HEK293 (cell line): ENCODE results near the gene BCAP31.

Source experiments
- CTCF ChIA-PET: fragments of 350-600 bp; formaldehyde crosslinking; extraction: SDS; loops from one replicate; lab custom pipeline; 2021; ENCODE audit warnings: antibody characterized with exemption; lab: Yijun Ruan, JAX
- POLR2A ChIA-PET: fragments of 300-600 bp; formaldehyde crosslinking; extraction: SDS; loops from one replicate; lab custom pipeline; 2020; ENCODE audit warnings: antibody characterized with exemption, inconsistent platforms; lab: Yijun Ruan, JAX
- H3K27ac ChIP-seq: fragments of 200-500 bp; sonication (Bioruptor generic); 2 replicates; pipeline ENCODE4 v1.5.1; 2014; ENCODE audit warnings: low read depth, low read length, control low read depth, inconsistent platforms; ENCODE audit errors: extremely low read depth
- H3K36me3 ChIP-seq, 2 experiments: fragments of 200-500 bp in 1 of 2; sonication (Bioruptor generic) in 1 of 2; 1 replicate in 1 of 2; 2 replicates in 1 of 2; pipeline ENCODE4 v1.5.1; 2014 to 2017; ENCODE audit warnings: inconsistent platforms in 2 of 2, low read length in 2 of 2; ENCODE audit not compliant: control insufficient read depth in 2 of 2, insufficient read depth in 1 of 2
- H3K4me1 ChIP-seq: fragments of 200-500 bp; sonication (Bioruptor generic); 2 replicates; pipeline ENCODE4 v1.5.1; 2014; ENCODE audit warnings: mild to moderate bottlenecking, low read length, inconsistent platforms; ENCODE audit not compliant: control insufficient read depth, insufficient read depth
- H3K4me3 ChIP-seq: 2 replicates; pipeline ENCODE4 v1.5.1; 2011; ENCODE audit warnings: low read depth, mild to moderate bottlenecking, control low read depth, low read length, moderate library complexity
- H3K9me3 ChIP-seq: fragments of 200-500 bp; sonication (Bioruptor generic); 2 replicates; pipeline ENCODE4 v1.5.1; 2014; ENCODE audit warnings: low read depth, low read length, inconsistent platforms; ENCODE audit not compliant: control insufficient read depth, insufficient read depth
- GLIS1 ChIP-seq: fragments of 450-650 bp; formaldehyde crosslinking; IDR thresholded peaks from 2 replicates; pipeline ENCODE4 v1.5.1; 2016; ENCODE audit warnings: missing biosample characterization, missing genetic modification characterization
- GLIS2 ChIP-seq: fragments of 450-650 bp; formaldehyde crosslinking; IDR thresholded peaks from 2 replicates; pipeline ENCODE4 v1.5.1; 2016; ENCODE audit warnings: missing biosample characterization, missing genetic modification characterization
- SCRT2 ChIP-seq: fragments of 450-650 bp; formaldehyde crosslinking; IDR thresholded peaks from 2 replicates; pipeline ENCODE4 v1.5.1; 2016; ENCODE audit warnings: missing biosample characterization, missing genetic modification characterization
- TCF7L2 ChIP-seq: IDR thresholded peaks from 2 replicates; pipeline ENCODE4 v1.6.1; 2011; ENCODE audit warnings: low read depth, mild to moderate bottlenecking, inconsistent platforms, low read length, moderate library complexity, borderline replicate concordance
- ZFP3 ChIP-seq: fragments of 450-650 bp; formaldehyde crosslinking; IDR thresholded peaks from 2 replicates; pipeline ENCODE4 v1.5.1; 2016; ENCODE audit warnings: low read depth, missing biosample characterization, missing genetic modification characterization
- ZNF10 ChIP-seq: fragments of 450-650 bp; formaldehyde crosslinking; IDR thresholded peaks from 2 replicates; pipeline ENCODE4 v1.5.1; 2017; ENCODE audit warnings: missing biosample characterization, missing genetic modification characterization
- ZNF16 ChIP-seq: fragments of 450-650 bp; formaldehyde crosslinking; IDR thresholded peaks from 2 replicates; pipeline ENCODE4 v1.5.1; 2016; ENCODE audit warnings: low read depth, missing biosample characterization, missing genetic modification characterization
- ZNF2 ChIP-seq: fragments of 450-650 bp; formaldehyde crosslinking; IDR thresholded peaks from 2 replicates; pipeline ENCODE4 v1.5.1; 2016; ENCODE audit warnings: missing biosample characterization, missing genetic modification characterization
- ZNF223 ChIP-seq: fragments of 450-650 bp; formaldehyde crosslinking; IDR thresholded peaks from 2 replicates; pipeline ENCODE4 v1.5.1; 2016; ENCODE audit warnings: missing biosample characterization, missing genetic modification characterization
- ZNF292 ChIP-seq: fragments of 450-650 bp; formaldehyde crosslinking; IDR thresholded peaks from 2 replicates; pipeline ENCODE4 v1.5.1; 2016; ENCODE audit warnings: low read depth, missing biosample characterization, missing genetic modification characterization, borderline replicate concordance
- ZNF341 ChIP-seq: fragments of 450-650 bp; formaldehyde crosslinking; IDR thresholded peaks from 2 replicates; pipeline ENCODE4; 2016; ENCODE audit warnings: low read depth, missing biosample characterization, missing genetic modification characterization
- ZNF521 ChIP-seq: fragments of 450-650 bp; formaldehyde crosslinking; IDR thresholded peaks from 2 replicates; pipeline ENCODE4 v1.5.1; 2017; ENCODE audit warnings: missing biosample characterization, mild to moderate bottlenecking, missing genetic modification characterization
- ZNF544 ChIP-seq: fragments of 450-650 bp; formaldehyde crosslinking; IDR thresholded peaks from 2 replicates; pipeline ENCODE4 v1.5.0; 2017; ENCODE audit warnings: missing biosample characterization, missing genetic modification characterization
- ZNF548 ChIP-seq: fragments of 450-650 bp; formaldehyde crosslinking; IDR thresholded peaks from 2 replicates; pipeline ENCODE4 v1.5.1; 2016; ENCODE audit warnings: missing biosample characterization, missing genetic modification characterization
- ZNF555 ChIP-seq: fragments of 450-650 bp; formaldehyde crosslinking; conservative IDR thresholded peaks from 2 replicates; pipeline ENCODE4 v1.5.1; 2017; ENCODE audit warnings: missing biosample characterization, mild to moderate bottlenecking, missing genetic modification characterization, inconsistent platforms
- ZNF561 ChIP-seq: fragments of 450-650 bp; IDR thresholded peaks from 2 replicates; pipeline ENCODE4 v1.5.1; 2018; ENCODE audit warnings: missing biosample characterization, missing genetic modification characterization, borderline replicate concordance
- ZNF626 ChIP-seq: fragments of 450-650 bp; sonication (Bioruptor Pico); formaldehyde crosslinking; IDR thresholded peaks from 2 replicates; pipeline ENCODE4 v1.5.1; 2018; ENCODE audit warnings: missing biosample characterization, missing genetic modification characterization, inconsistent platforms
- ZNF629 ChIP-seq: fragments of 450-650 bp; formaldehyde crosslinking; IDR thresholded peaks from 2 replicates; pipeline ENCODE4 v1.5.1; 2017; ENCODE audit warnings: missing biosample characterization, missing genetic modification characterization
- ZNF654 ChIP-seq: fragments of 450-650 bp; formaldehyde crosslinking; IDR thresholded peaks from 2 replicates; pipeline ENCODE4 v1.5.1; 2016; ENCODE audit warnings: low read depth, missing biosample characterization, missing genetic modification characterization
- ZNF670 ChIP-seq: fragments of 450-650 bp; formaldehyde crosslinking; IDR thresholded peaks from 2 replicates; pipeline ENCODE4 v1.5.1; 2016; ENCODE audit warnings: missing biosample characterization, missing genetic modification characterization, low read depth
- ZXDB ChIP-seq: fragments of 450-650 bp; formaldehyde crosslinking; IDR thresholded peaks from 2 replicates; pipeline ENCODE4 v1.5.1; 2016; ENCODE audit warnings: missing biosample characterization, missing genetic modification characterization
- TF ChIP-seq, protein P1 (sequence below): fragments of 450-650 bp; formaldehyde crosslinking; IDR thresholded peaks from 2 replicates; pipeline ENCODE4 v1.5.1; 2016; ENCODE audit warnings: missing biosample characterization, missing genetic modification characterization
- TF ChIP-seq, protein P2 (sequence below): fragments of 450-650 bp; formaldehyde crosslinking; IDR thresholded peaks from 2 replicates; pipeline ENCODE4 v1.5.1; 2016; ENCODE audit warnings: missing biosample characterization, missing genetic modification characterization
- TF ChIP-seq, protein P3 (sequence below): fragments of 450-650 bp; formaldehyde crosslinking; IDR thresholded peaks from 2 replicates; pipeline ENCODE4 v1.5.1; 2016; ENCODE audit warnings: missing biosample characterization, missing genetic modification characterization
- TF ChIP-seq, protein P4 (sequence below): fragments of 450-650 bp; formaldehyde crosslinking; IDR thresholded peaks from 2 replicates; pipeline ENCODE4 v1.5.1; 2016; ENCODE audit warnings: missing biosample characterization, missing genetic modification characterization

Gene BCAP31

DNA sequence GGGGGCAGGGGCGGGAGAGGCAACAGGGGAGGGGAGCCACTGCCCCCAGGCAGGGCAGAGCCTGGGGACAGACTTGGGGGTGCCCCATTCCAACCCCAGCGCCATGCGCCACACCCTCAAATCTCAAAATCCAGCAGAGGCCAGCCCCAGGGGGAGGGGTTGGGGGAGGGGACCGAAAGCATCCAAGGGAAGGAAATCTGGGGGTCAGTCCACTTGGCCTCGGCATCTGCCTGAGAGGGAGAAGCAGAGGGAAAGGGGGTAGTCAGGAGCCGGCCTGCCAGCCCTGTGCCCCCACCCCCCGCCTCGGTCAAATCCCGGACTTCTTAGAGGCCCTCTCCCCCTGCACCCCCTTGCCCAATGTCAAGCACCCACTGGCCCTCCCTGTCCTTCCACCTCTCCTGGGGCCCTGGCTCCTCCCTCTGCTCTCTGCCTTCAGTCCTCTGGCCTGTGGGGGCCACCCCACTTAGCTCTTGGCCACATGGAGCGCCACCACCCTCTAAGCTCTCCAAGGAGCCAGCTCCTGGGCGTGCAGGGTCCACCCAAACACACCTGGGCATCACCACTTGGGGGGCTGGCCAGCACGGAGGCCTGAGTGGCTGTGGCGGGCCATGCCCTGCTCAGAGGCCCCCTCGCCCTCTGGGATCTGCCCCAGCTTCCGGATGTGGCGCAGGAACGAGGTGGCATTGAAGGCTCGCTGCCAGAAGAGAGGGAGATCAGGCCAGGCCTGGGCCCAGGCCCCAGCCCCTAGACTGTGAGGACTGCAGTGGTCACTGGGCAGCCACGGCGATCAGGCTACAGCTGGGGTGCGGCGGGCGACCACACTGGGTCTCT, 54.1 kb downstream of the BCAP31 start:
- no peak overlapping the region for H3K27ac ChIP-seq
- CTCF ChIA-PET: interaction anchor here (0.6 to 5.2 kb wide), 23 partner anchors 9 to 706 kb away, joined by 3 to 63 read pairs (median 6); partner anchors contain the start of gene SLC6A8
- no peaks in the 10 kb centered on the region for H3K36me3 ChIP-seq
- POLR2A ChIA-PET: no interaction called here
- H3K9me3 ChIP-seq: no peaks in the 10 kb centered on the region
- TF ChIP-seq, protein P1, sequence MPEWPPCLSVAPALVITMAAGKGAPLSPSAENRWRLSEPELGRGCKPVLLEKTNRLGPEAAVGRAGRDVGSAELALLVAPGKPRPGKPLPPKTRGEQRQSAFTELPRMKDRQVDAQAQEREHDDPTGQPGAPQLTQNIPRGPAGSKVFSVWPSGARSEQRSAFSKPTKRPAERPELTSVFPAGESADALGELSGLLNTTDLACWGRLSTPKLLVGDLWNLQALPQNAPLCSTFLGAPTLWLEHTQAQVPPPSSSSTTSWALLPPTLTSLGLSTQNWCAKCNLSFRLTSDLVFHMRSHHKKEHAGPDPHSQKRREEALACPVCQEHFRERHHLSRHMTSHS (tag by site-specific recombination): no peak
- TF ChIP-seq ZNF561 (tag by site-specific recombination): no peak
- TF ChIP-seq ZNF555 (tag by site-specific recombination): no peak
- peak; percentile 74 for TF ChIP-seq GLIS1
- no peak for TF ChIP-seq ZNF341
- TF ChIP-seq, protein P2, sequence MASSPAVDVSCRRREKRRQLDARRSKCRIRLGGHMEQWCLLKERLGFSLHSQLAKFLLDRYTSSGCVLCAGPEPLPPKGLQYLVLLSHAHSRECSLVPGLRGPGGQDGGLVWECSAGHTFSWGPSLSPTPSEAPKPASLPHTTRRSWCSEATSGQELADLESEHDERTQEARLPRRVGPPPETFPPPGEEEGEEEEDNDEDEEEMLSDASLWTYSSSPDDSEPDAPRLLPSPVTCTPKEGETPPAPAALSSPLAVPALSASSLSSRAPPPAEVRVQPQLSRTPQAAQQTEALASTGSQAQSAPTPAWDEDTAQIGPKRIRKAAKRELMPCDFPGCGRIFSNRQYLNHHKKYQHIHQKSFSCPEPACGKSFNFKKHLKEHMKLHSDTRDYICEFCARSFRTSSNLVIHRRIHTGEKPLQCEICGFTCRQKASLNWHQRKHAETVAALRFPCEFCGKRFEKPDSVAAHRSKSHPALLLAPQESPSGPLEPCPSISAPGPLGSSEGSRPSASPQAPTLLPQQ (tag by site-specific recombination): no peak
- no peak for TF ChIP-seq ZNF223 (tag by site-specific recombination)
- no peak for TF ChIP-seq ZNF16 (tag by site-specific recombination)
- peak; percentile 18; the same call in 1 of the 2 replicates for TF ChIP-seq GLIS2 (tag by site-specific recombination)
- H3K4me3 ChIP-seq: no peak overlapping the region
- H3K4me1 ChIP-seq: no peaks in the 10 kb centered on the region

DNA sequence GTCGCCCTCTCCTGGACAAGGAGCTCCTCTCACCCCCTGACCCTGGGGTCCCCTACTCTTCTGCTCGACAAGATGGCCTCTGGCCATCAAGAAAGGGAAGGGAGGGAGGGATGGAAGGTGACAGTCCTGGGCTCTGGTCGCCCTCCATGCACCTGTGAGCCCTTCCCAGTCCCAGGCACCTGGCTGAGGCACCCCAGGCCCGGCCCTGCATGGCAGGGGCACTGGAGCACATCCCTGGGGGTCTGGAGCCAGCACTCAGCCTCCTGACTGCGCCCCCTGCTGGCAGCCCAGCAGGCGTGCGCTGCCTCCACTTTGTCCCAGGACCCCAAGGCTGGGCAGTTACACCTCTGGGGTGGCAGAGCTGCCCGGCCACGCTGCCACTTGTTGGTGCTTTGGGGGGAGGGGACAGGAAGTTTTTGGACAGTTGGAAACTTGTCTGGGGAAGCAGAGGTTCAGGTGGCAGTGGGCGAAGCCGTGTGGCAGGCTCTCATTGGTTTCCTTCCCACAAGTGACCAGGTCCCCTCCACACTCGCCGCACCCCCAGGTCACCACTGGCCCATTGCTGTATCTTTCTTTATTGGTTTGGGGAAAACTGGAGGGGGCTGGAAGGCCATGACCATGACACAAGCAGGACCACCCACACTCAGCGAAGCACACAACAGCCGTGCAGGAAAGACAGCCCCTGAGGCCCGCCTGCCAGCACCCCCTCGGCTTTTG, 54.9 kb downstream of the BCAP31 start:
- Histone ChIP-seq H3K4me3 (no peak overlapping the region), H3K27ac (no peak overlapping the region), H3K4me1 (no peaks in the 10 kb centered on the region), H3K9me3 (no peaks in the 10 kb centered on the region), H3K36me3 (no peaks in the 10 kb centered on the region)
- CTCF ChIA-PET: interaction anchor here (0.6 to 5.2 kb wide), 39 partner anchors 8 to 744 kb away, joined by 3 to 63 read pairs (median 5); partner anchors contain the start of gene SLC6A8
- POLR2A ChIA-PET: interaction anchor here (0.5 to 0.6 kb wide), 2 partner anchors 18 to 113 kb away, joined by 3 read pairs; no protein-coding TSS in a partner anchor
- no peak for TF ChIP-seq ZNF10 (tag by site-specific recombination)
- TF ChIP-seq ZNF654 (tag by site-specific recombination): peak; percentile 25
- 0 out of 2 replicates have a peak, but pooled peaks have one; percentile 23 for TF ChIP-seq ZNF548 (tag by site-specific recombination)
- no peak for TF ChIP-seq ZFP3 (tag by site-specific recombination)
- TF ChIP-seq SCRT2: peak; percentile 19; the same call in 1 of the 2 replicates
- TF ChIP-seq, protein P3, sequence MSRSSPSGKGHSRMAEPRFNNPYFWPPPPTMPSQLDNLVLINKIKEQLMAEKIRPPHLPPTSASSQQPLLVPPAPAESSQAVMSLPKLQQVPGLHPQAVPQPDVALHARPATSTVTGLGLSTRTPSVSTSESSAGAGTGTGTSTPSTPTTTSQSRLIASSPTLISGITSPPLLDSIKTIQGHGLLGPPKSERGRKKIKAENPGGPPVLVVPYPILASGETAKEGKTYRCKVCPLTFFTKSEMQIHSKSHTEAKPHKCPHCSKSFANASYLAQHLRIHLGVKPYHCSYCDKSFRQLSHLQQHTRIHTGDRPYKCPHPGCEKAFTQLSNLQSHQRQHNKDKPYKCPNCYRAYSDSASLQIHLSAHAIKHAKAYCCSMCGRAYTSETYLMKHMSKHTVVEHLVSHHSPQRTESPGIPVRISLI (tag by site-specific recombination): no peak
- TF ChIP-seq ZNF629 (tag by site-specific recombination): no peak
- peak; percentile 73 for TF ChIP-seq ZNF2 (tag by site-specific recombination)
- TF ChIP-seq ZNF521 (tag by site-specific recombination): no peak
- TF ChIP-seq ZNF626 (tag by site-specific recombination): no peak
- no peak for TF ChIP-seq ZNF544 (tag by site-specific recombination)
- TF ChIP-seq ZNF292 (tag by site-specific recombination): no peak
- no peak for TF ChIP-seq ZNF670 (tag by site-specific recombination)
- no peak for TF ChIP-seq ZXDB (tag by site-specific recombination)
- no peak for TF ChIP-seq TCF7L2
- TF ChIP-seq, protein P4, sequence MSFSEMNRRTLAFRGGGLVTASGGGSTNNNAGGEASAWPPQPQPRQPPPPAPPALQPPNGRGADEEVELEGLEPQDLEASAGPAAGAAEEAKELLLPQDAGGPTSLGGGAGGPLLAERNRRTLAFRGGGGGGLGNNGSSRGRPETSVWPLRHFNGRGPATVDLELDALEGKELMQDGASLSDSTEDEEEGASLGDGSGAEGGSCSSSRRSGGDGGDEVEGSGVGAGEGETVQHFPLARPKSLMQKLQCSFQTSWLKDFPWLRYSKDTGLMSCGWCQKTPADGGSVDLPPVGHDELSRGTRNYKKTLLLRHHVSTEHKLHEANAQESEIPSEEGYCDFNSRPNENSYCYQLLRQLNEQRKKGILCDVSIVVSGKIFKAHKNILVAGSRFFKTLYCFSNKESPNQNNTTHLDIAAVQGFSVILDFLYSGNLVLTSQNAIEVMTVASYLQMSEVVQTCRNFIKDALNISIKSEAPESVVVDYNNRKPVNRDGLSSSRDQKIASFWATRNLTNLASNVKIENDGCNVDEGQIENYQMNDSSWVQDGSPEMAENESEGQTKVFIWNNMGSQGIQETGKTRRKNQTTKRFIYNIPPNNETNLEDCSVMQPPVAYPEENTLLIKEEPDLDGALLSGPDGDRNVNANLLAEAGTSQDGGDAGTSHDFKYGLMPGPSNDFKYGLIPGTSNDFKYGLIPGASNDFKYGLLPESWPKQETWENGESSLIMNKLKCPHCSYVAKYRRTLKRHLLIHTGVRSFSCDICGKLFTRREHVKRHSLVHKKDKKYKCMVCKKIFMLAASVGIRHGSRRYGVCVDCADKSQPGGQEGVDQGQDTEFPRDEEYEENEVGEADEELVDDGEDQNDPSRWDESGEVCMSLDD (tag by site-specific recombination): peak; percentile 73; the same call in 1 of the 2 replicates
